Smooth muscle cell (in vitro differentiated cells): ENCODE data around the gene SRSF3. TPM values are rescaled to one million over a fixed set of nuclear protein-coding genes. Genes with fewer than 3 reads are reported as not detected.

Experiments
- DNase-seq: peaks from one replicate; lab custom pipeline; 2025; ENCODE audit not compliant: unreplicated experiment; lab: John Stamatoyannopoulos, UW
- H2AFZ ChIP-seq: fragments of 200-600 bp; sonication (generic); 2 replicates; pipeline ENCODE4 v1.6.0; 2016; ENCODE audit warnings: antibody characterized with exemption, low read depth, mild to moderate bottlenecking
- H3F3A ChIP-seq: fragments of 200-600 bp; sonication (generic); 2 replicates; pipeline ENCODE4 v1.6.0; 2017; ENCODE audit warnings: antibody characterized with exemption, low read depth
- H3K27ac ChIP-seq: fragments of 200-600 bp; sonication (generic); 2 replicates; pipeline ENCODE4 v1.5.1; 2016; ENCODE audit warnings: low read depth, mild to moderate bottlenecking
- H3K27me3 ChIP-seq: fragments of 200-600 bp; sonication (generic); 2 replicates; pipeline ENCODE4 v1.6.1; 2016; ENCODE audit warnings: low read depth, mild to moderate bottlenecking
- H3K36me3 ChIP-seq: fragments of 200-600 bp; sonication (generic); 2 replicates; pipeline ENCODE4 v1.5.1; 2016; ENCODE audit warnings: low read depth
- H3K4me1 ChIP-seq: fragments of 200-600 bp; sonication (generic); 2 replicates; pipeline ENCODE4 v1.5.1; 2016; ENCODE audit warnings: low read depth
- H3K4me2 ChIP-seq: fragments of 200-600 bp; sonication (generic); 2 replicates; pipeline ENCODE4 v1.6.0; 2016; ENCODE audit warnings: mild to moderate bottlenecking
- H3K4me3 ChIP-seq: fragments of 200-600 bp; sonication (generic); 2 replicates; pipeline ENCODE4 v1.5.1; 2016; ENCODE audit warnings: mild to moderate bottlenecking
- H3K79me2 ChIP-seq: fragments of 200-600 bp; sonication (generic); 2 replicates; pipeline ENCODE4 v1.6.0; 2016; ENCODE audit warnings: low read depth, mild to moderate bottlenecking
- H3K9ac ChIP-seq: fragments of 200-600 bp; sonication (generic); 2 replicates; pipeline ENCODE4 v1.6.0; 2016; ENCODE audit warnings: low read depth
- H3K9me3 ChIP-seq: fragments of 200-600 bp; sonication (generic); replicated peaks from 2 replicates; pipeline ENCODE4 v1.5.1; 2016; ENCODE audit warnings: low read depth
- H4K20me1 ChIP-seq: fragments of 200-600 bp; sonication (generic); 2 replicates; pipeline ENCODE4 v1.6.0; 2016; ENCODE audit warnings: low read depth
- CTCF ChIP-seq: fragments of 200-600 bp; sonication (generic); IDR thresholded peaks from 2 replicates; pipeline ENCODE4 v1.5.1; 2017; ENCODE audit warnings: borderline replicate concordance, mild to moderate bottlenecking, antibody characterized with exemption; ENCODE audit not compliant: insufficient read depth, poor library complexity, severe bottlenecking
- WGBS: methylation state at CpG from one replicate; pipeline ENCODE4 v1.1.7; 2016; ENCODE audit warnings: low lambda C conversion rate; 5-methylcytosine and 5-hydroxymethylcytosine counted together
- polyA plus RNA-seq: library from polyadenylated mRNA; unstranded; fragments of >200 nt; fragmentation: Nextera tagmentation; extraction: Ambion mirVana; gene quantifications from 2 replicates; pipeline ENCODE4 v1.2.1, GENCODE V29; 2016
- total RNA-seq: library from RNA; depleted of rRNA; stranded (reverse); fragments of >200 nt; gene quantifications from 2 replicates; pipeline ENCODE4 v1.2.3, GENCODE V29; 2014

SRSF3 gene
- total and polyA plus RNA-seq, 2 experiments from 2014 or later: 158 to 179 TPM

- Histone ChIP-seq H3F3A (peaks cover 7% of the 10 kb centered on the region), H4K20me1 (no peaks in the 10 kb centered on the region), H3K79me2 (no peaks in the 10 kb centered on the region), H3K27ac (no peak overlapping the region), H3K36me3 (no peaks in the 10 kb centered on the region), H3K4me1 (peaks cover 7% of the 10 kb centered on the region), H3K27me3 (no peaks in the 10 kb centered on the region), H3K4me3 (no peak overlapping the region), H3K9ac (no peak overlapping the region), H2AFZ (no peak overlapping the region), H3K4me2 (no peak overlapping the region), H3K9me3 (no peaks in the 10 kb centered on the region)
- TF ChIP-seq CTCF: no peak
- 86% methylated on average over 14 of the region's 14 CpGs for WGBS
- no peak for DNase-seq
Observed at GRCh38 chr6:36631326-36632011, 37.3 kb downstream of the SRSF3 start.

- peaks cover 7% of the 10 kb centered on the region for H3K4me1 ChIP-seq
- H3K4me2 ChIP-seq: peak overlapping the region; percentile 50
- H3K79me2 ChIP-seq: no peaks in the 10 kb centered on the region
- H3K9me3 ChIP-seq: no peaks in the 10 kb centered on the region
- H3K36me3 ChIP-seq: no peaks in the 10 kb centered on the region
- 86% methylated on average over 6 of the region's 6 CpGs for WGBS
- H2AFZ ChIP-seq: no peak overlapping the region
- H3F3A ChIP-seq: peaks cover 7% of the 10 kb centered on the region
- DNase-seq: no peak
- TF ChIP-seq CTCF: no peak
- H3K9ac ChIP-seq: no peak overlapping the region
- no peak overlapping the region for H3K4me3 ChIP-seq
- H3K27me3 ChIP-seq: no peaks in the 10 kb centered on the region
- H3K27ac ChIP-seq: peak overlapping the region; percentile 73
- no peaks in the 10 kb centered on the region for H4K20me1 ChIP-seq
Observed at GRCh38 chr6:36633370-36633769, 39.2 kb downstream of the SRSF3 start.

GRCh38 chr6:36633915-36634314 is 39.8 kb downstream of the SRSF3 start:
- Histone ChIP-seq H3K36me3 (no peaks in the 10 kb centered on the region), H3K4me2 (peak overlapping the region; percentile 50), H3K4me3 (no peak overlapping the region), H3K9me3 (no peaks in the 10 kb centered on the region), H4K20me1 (no peaks in the 10 kb centered on the region), H3K27ac (peak overlapping the region; percentile 73), H3F3A (peaks cover 7% of the 10 kb centered on the region), H3K9ac (no peak overlapping the region), H3K79me2 (no peaks in the 10 kb centered on the region), H2AFZ (no peak overlapping the region), H3K4me1 (peaks cover 7% of the 10 kb centered on the region), H3K27me3 (no peaks in the 10 kb centered on the region)
- 25% methylated on average over 9 of the region's 9 CpGs for WGBS
- DNase-seq: no peak
- no peak for TF ChIP-seq CTCF
